ENCODE measurements around the gene COPG1.

GRCh38 chr3:129259612-129260477 lies 10.4 kb downstream of the COPG1 start:
- TF ChIP-seq, protein P1, sequence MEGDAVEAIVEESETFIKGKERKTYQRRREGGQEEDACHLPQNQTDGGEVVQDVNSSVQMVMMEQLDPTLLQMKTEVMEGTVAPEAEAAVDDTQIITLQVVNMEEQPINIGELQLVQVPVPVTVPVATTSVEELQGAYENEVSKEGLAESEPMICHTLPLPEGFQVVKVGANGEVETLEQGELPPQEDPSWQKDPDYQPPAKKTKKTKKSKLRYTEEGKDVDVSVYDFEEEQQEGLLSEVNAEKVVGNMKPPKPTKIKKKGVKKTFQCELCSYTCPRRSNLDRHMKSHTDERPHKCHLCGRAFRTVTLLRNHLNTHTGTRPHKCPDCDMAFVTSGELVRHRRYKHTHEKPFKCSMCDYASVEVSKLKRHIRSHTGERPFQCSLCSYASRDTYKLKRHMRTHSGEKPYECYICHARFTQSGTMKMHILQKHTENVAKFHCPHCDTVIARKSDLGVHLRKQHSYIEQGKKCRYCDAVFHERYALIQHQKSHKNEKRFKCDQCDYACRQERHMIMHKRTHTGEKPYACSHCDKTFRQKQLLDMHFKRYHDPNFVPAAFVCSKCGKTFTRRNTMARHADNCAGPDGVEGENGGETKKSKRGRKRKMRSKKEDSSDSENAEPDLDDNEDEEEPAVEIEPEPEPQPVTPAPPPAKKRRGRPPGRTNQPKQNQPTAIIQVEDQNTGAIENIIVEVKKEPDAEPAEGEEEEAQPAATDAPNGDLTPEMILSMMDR (IDR thresholded peaks at IDR 0.05), result no peak
- TF ChIP-seq POLR2AphosphoS5 (IDR thresholded peaks at IDR 0.05) (no peak), POLR2A (IDR thresholded peaks at IDR 0.05) (no peak)

Data from breast epithelium (tissue), 3 donors.